Dendritic cell treated with granulocyte-macrophage colony-stimulating factor and Interleukin-4, amounts not matched to agents 40 ng/mL and 50 ng/mL, for 4 days (primary cell): Measurements from ENCODE around the gene SPOCD1.

Source experiments
- H3K27ac Mint-ChIP-seq: one replicate; pipeline ENCODE4 v1.8.0; 2022; ENCODE audit warnings: mild to moderate bottlenecking, mixed read lengths
- H3K27me3 Mint-ChIP-seq: one replicate; pipeline ENCODE4 v1.8.0; 2022; ENCODE audit warnings: mild to moderate bottlenecking, mixed read lengths
- H3K36me3 Mint-ChIP-seq: one replicate; pipeline ENCODE4 v1.8.0; 2022; ENCODE audit warnings: low read depth, mixed read lengths
- H3K4me1 Mint-ChIP-seq: one replicate; pipeline ENCODE4 v1.8.0; 2022; ENCODE audit warnings: low read depth, mixed read lengths
- H3K4me3 Mint-ChIP-seq: one replicate; pipeline ENCODE4 v1.8.0; 2022; ENCODE audit warnings: mild to moderate bottlenecking, moderate library complexity, mixed read lengths
- H3K9me3 Mint-ChIP-seq: one replicate; pipeline ENCODE4 v1.8.0; 2022; ENCODE audit warnings: mixed read lengths
- intact Hi-C: fragments of 100-400 bp; cut with micrococcal nuclease; formaldehyde crosslinking; loops from one replicate; pipeline ENCODE4 v1.15.0; 2022

SPOCD1 gene

GRCh38 chr1:31760471-31761470 is 55.1 kb downstream of the SPOCD1 start:
- Mint-ChIP-seq H3K36me3 (no peaks in the 10 kb centered on the region), H3K27me3 (peaks cover 72% of the 10 kb centered on the region), H3K4me3 (peak overlapping the region; percentile 35), H3K4me1 (peaks cover 28% of the 10 kb centered on the region), H3K9me3 (no peaks in the 10 kb centered on the region), H3K27ac (no peak overlapping the region)
- intact Hi-C loops: no loop called here

- Mint-ChIP-seq H3K4me1 (peaks cover 28% of the 10 kb centered on the region), H3K27ac (no peak overlapping the region), H3K27me3 (peaks cover 63% of the 10 kb centered on the region), H3K4me3 (no peak overlapping the region), H3K36me3 (no peaks in the 10 kb centered on the region), H3K9me3 (no peaks in the 10 kb centered on the region)
- intact Hi-C loops: no loop called here
Observed at GRCh38 chr1:31759298-31760023, 56.4 kb downstream of the SPOCD1 start.

DNA sequence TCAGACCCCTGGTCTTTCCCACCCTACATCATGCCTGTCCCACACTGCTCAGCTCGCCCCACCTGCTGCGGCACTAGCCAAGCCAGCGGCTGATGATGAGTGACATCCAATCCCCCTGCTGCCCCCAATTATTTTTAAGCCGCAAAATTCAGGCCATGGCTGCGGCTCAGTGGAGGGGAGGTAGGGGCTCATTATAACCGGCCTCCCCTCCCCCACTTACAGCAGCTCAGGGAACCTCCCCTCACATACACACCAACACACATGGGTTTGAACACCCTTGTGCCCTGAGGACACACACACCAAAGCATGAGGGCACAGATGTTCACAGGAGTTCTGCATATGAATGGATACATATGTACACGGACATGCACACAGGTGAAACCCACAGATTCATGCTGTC is 57.0 kb downstream of the SPOCD1 start:
- peaks cover 61% of the 10 kb centered on the region for H3K27me3 Mint-ChIP-seq
- H3K9me3 Mint-ChIP-seq: no peaks in the 10 kb centered on the region
- H3K36me3 Mint-ChIP-seq: no peaks in the 10 kb centered on the region
- no peak overlapping the region for H3K27ac Mint-ChIP-seq
- H3K4me1 Mint-ChIP-seq: peaks cover 28% of the 10 kb centered on the region
- H3K4me3 Mint-ChIP-seq: no peak overlapping the region
- intact Hi-C loops: no loop called here

DNA sequence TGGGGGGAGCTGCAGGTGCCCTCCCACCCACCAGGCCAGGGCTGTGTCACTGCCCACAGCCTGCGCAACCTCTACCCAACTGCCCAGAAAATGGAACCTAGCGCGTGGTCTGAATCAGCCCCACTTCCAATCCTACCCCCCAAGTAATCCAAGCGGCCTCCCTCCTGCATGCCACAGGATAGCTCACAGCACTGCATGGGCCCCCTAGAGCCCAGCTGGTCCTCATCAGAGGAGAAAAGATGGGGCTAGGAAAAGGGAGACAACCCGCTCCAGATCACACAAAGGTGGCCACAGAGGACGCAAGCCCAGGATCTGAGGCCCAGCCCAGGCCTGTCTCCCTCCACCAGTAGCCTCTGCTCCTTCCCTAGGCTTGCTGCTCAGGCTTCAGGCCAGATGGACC is 57.8 kb downstream of the SPOCD1 start:
- peaks cover 20% of the 10 kb centered on the region for H3K4me1 Mint-ChIP-seq
- no peaks in the 10 kb centered on the region for H3K36me3 Mint-ChIP-seq
- no peaks in the 10 kb centered on the region for H3K9me3 Mint-ChIP-seq
- no peak overlapping the region for H3K27ac Mint-ChIP-seq
- H3K4me3 Mint-ChIP-seq: no peak overlapping the region
- peaks cover 60% of the 10 kb centered on the region for H3K27me3 Mint-ChIP-seq
- intact Hi-C loops: no loop called here

- intact Hi-C loops: no loop called here
- peaks cover 60% of the 10 kb centered on the region for H3K27me3 Mint-ChIP-seq
- H3K4me1 Mint-ChIP-seq: peaks cover 17% of the 10 kb centered on the region
- H3K9me3 Mint-ChIP-seq: no peaks in the 10 kb centered on the region
- H3K36me3 Mint-ChIP-seq: no peaks in the 10 kb centered on the region
- H3K4me3 Mint-ChIP-seq: no peak overlapping the region
- no peak overlapping the region for H3K27ac Mint-ChIP-seq
Observed at GRCh38 chr1:31757204-31757679, 58.6 kb downstream of the SPOCD1 start.

GRCh38 chr1:31756578-31756977 is 59.2 kb downstream of the SPOCD1 start:
- H3K36me3 Mint-ChIP-seq: no peaks in the 10 kb centered on the region
- peaks cover 60% of the 10 kb centered on the region for H3K27me3 Mint-ChIP-seq
- H3K4me3 Mint-ChIP-seq: no peak overlapping the region
- intact Hi-C loops: no loop called here
- H3K9me3 Mint-ChIP-seq: no peaks in the 10 kb centered on the region
- H3K27ac Mint-ChIP-seq: no peak overlapping the region
- peaks cover 16% of the 10 kb centered on the region for H3K4me1 Mint-ChIP-seq

GRCh38 chr1:31755850-31756492 is 59.9 kb downstream of the SPOCD1 start:
- Mint-ChIP-seq H3K4me3 (no peak overlapping the region), H3K9me3 (no peaks in the 10 kb centered on the region), H3K36me3 (no peaks in the 10 kb centered on the region), H3K27me3 (peaks cover 56% of the 10 kb centered on the region), H3K27ac (no peak overlapping the region), H3K4me1 (peaks cover 12% of the 10 kb centered on the region)
- intact Hi-C loops: no loop called here

DNA sequence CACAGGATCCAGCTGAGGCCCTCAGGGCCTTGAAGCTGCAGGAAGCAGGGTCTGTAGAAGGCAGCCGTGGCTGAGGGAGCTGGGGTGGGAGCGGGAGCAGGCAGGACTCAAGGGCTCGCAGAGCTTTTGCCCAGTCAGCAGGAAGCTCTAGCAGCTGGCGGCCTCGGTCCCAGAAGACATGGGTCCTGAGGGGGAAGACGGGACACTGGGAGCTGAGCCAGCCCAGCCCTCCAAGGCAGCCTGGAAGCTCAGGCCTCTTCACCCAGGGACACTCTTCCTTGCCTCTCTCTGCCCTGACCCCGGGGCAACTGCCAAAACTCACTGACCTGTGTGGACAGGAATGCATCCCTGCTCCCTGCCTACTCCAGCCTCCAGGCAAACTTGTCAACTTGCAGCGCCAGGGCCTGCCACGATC is 60.6 kb downstream of the SPOCD1 start:
- intact Hi-C loops: no loop called here
- peaks cover 13% of the 10 kb centered on the region for H3K4me1 Mint-ChIP-seq
- no peak overlapping the region for H3K4me3 Mint-ChIP-seq
- H3K27ac Mint-ChIP-seq: no peak overlapping the region
- H3K9me3 Mint-ChIP-seq: no peaks in the 10 kb centered on the region
- no peaks in the 10 kb centered on the region for H3K36me3 Mint-ChIP-seq
- H3K27me3 Mint-ChIP-seq: peaks cover 60% of the 10 kb centered on the region

- Mint-ChIP-seq H3K27ac (no peak overlapping the region), H3K4me3 (no peak overlapping the region), H3K27me3 (peaks cover 59% of the 10 kb centered on the region), H3K9me3 (no peaks in the 10 kb centered on the region), H3K4me1 (peaks cover 6% of the 10 kb centered on the region), H3K36me3 (no peaks in the 10 kb centered on the region)
- intact Hi-C loops: no loop called here
Observed at GRCh38 chr1:31754397-31754796, 61.4 kb downstream of the SPOCD1 start.

DNA sequence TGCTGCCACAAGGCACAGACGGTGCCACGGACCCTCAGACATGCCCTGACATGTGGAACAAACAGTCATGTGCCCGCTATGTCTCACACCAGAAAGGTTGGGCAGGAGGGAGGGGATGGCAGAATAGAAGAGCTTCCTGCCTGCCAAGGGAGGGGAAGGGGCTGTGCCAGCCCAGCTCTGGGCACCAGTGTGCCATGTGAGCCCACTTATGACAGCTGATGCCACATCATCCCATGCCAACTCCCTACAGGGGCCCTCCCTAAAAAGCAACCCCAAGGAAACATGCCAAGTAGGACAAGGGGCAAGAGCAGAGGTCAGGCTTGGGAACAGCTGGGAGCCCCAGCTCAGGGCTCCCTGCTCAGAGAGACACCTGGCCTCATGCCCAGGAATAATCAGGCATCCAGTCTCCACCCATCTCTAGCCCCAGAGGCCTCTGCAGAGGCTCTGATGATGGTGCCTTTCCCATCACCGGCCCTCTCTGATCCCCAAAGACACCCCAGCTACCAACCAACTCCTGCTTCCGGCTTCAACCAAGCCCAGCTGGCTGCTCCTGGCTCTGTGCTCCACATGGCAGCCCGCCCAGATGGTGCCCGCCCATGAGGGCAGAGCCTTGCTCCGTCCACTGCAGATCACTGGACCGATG is 62.0 kb downstream of the SPOCD1 start:
- intact Hi-C loops: no loop called here
- H3K27ac Mint-ChIP-seq: no peak overlapping the region
- H3K36me3 Mint-ChIP-seq: no peaks in the 10 kb centered on the region

GRCh38 chr1:31752952-31753475 is 62.8 kb downstream of the SPOCD1 start:
- Mint-ChIP-seq H3K9me3 (no peaks in the 10 kb centered on the region), H3K4me3 (no peak overlapping the region), H3K27ac (no peak overlapping the region), H3K36me3 (no peaks in the 10 kb centered on the region), H3K27me3 (peaks cover 51% of the 10 kb centered on the region), H3K4me1 (peaks cover 6% of the 10 kb centered on the region)
- intact Hi-C loops: no loop called here

More for the DNA sequence above, 62.0 kb downstream of the SPOCD1 start:
- Mint-ChIP-seq H3K27me3 (peaks cover 58% of the 10 kb centered on the region), H3K9me3 (no peaks in the 10 kb centered on the region), H3K4me1 (peaks cover 6% of the 10 kb centered on the region), H3K4me3 (no peak overlapping the region)

GRCh38 chr1:31752258-31752657 is 63.6 kb downstream of the SPOCD1 start:
- Mint-ChIP-seq H3K4me3 (no peak overlapping the region), H3K27ac (no peak overlapping the region), H3K36me3 (no peaks in the 10 kb centered on the region), H3K27me3 (peaks cover 52% of the 10 kb centered on the region), H3K9me3 (no peaks in the 10 kb centered on the region), H3K4me1 (peaks cover 6% of the 10 kb centered on the region)
- intact Hi-C loops: no loop called here

DNA sequence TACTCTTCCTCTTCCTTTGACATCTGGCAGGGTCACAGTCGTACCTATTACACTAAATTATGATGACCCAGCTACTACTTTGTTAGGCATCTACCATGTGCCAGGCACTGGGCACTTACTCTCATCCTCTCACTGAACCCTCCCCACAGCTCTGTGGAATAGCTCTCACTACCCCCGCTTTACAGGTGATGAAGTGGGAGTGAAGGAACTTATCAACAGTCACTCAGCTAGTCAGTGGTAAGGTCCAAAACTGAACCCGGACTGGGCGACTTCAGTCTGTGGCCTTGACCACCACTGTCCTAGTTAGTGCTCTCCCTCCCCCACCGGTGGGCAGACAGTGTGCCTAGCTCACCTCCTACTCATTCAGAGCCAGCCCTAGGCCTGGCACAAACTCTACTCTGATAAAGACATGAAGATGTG is 64.0 kb downstream of the SPOCD1 start:
- Mint-ChIP-seq H3K4me3 (no peak overlapping the region), H3K27ac (no peak overlapping the region), H3K36me3 (no peaks in the 10 kb centered on the region), H3K9me3 (no peaks in the 10 kb centered on the region), H3K27me3 (peaks cover 57% of the 10 kb centered on the region), H3K4me1 (peaks cover 8% of the 10 kb centered on the region)
- intact Hi-C loops: no loop called here
